ENCODE results near the gene HAUS8. TPM values are rescaled to one million over a fixed set of nuclear protein-coding genes. Genes with fewer than 3 reads are reported as not detected.

HAUS8 gene
- total and polyA plus RNA-seq, 12 donors, result 2.0 to 10.2 (median 4.9) TPM

GRCh38 chr19:17002455-17002854 is 72.8 kb downstream of the HAUS8 start:
- Histone ChIP-seq H3K4me1 (no peaks in the 10 kb centered on the region), H3K4me3 (no peak overlapping the region), H3K36me3 (peaks cover 0 to 6% (median 0%) of the 10 kb centered on the region in 9 donors), H3K27me3 (no peaks in the 10 kb centered on the region), H3K9me3 (peaks cover 0 to 16% (median 4%) of the 10 kb centered on the region in 11 donors), H3K27ac (peak overlapping the region in 1 of 10 donors; percentile 33)
- 69 to 75% methylated on average over 7 of the region's 7 CpGs for WGBS, 2 donors
- peak in 1 of 8 donors; percentile 8 for ATAC-seq
- TF ChIP-seq CTCF (IDR thresholded peaks at IDR 0.05), result no peak
- no peak for DNase-seq
- intact Hi-C loops (cut with DNase I), result no loop called here

- Histone ChIP-seq H3K4me3 (no peak overlapping the region), H3K27ac (no peak overlapping the region), H3K36me3 (peaks cover 0 to 6% (median 0%) of the 10 kb centered on the region in 9 donors), H3K9me3 (peaks cover 0 to 16% (median 4%) of the 10 kb centered on the region in 11 donors), H3K4me1 (no peaks in the 10 kb centered on the region), H3K27me3 (no peaks in the 10 kb centered on the region)
- 53 to 58% methylated on average over 7 of the region's 7 CpGs for WGBS, 2 donors
- intact Hi-C loops (cut with DNase I), result no loop called here
- no peak for TF ChIP-seq CTCF (IDR thresholded peaks at IDR 0.05)
- peak in 6 of 8 donors; percentile 25 to 71 (median 44) for ATAC-seq
- peak in 1 of 2 donors; percentile 20 for DNase-seq
Measured at GRCh38 chr19:17001603-17002183, 73.6 kb downstream of the HAUS8 start.

Other genes starting within 250 kb of the HAUS8 start
- 10 to 100 TPM; 22.9 to 30.6 (median 24.8) TPM for gene SIN3B, start 246.1 kb downstream of the HAUS8 start, total RNA-seq
- gene SIN3B, start 246.1 kb downstream of the HAUS8 start, polyA plus RNA-seq, result 10 to 100 TPM; 13.9 to 37.7 TPM
- gene F2RL3, start 186.5 kb downstream of the HAUS8 start, total RNA-seq, result 1 to 10 TPM in 5 of 10 donors, under 1 TPM in 5; 0.13 to 8.3 (median 1.1) TPM
- gene F2RL3, start 186.5 kb downstream of the HAUS8 start, polyA plus RNA-seq, result 1 to 10 TPM; 2.5 to 3.4 TPM
- 10 to 100 TPM in 6 of 10 donors, 1 to 10 TPM in 4; 4.8 to 30.4 (median 10.5) TPM for gene CPAMD8, start 48.6 kb downstream of the HAUS8 start, total RNA-seq
- 10 to 100 TPM; 11.0 to 77.9 TPM for gene CPAMD8, start 48.6 kb downstream of the HAUS8 start, polyA plus RNA-seq
- 10 to 100 TPM; 19.9 to 55.0 (median 27.5) TPM for gene MYO9B, start 325 bp upstream of the HAUS8 start, total RNA-seq
- gene MYO9B, start 325 bp upstream of the HAUS8 start, polyA plus RNA-seq, result 10 to 100 TPM; 27.9 to 55.2 TPM
- gene USE1, start 139.9 kb upstream of the HAUS8 start, total RNA-seq, result 10 to 100 TPM; 25.1 to 36.6 (median 28.3) TPM
- 10 to 100 TPM; 48.6 to 67.6 TPM for gene USE1, start 139.9 kb upstream of the HAUS8 start, polyA plus RNA-seq
- gene OCEL1, start 150.8 kb upstream of the HAUS8 start, total RNA-seq, result 10 to 100 TPM in 9 of 10 donors, 1 to 10 TPM in 1; 7.2 to 38.6 (median 15.0) TPM
- 10 to 100 TPM; 14.3 to 47.4 TPM for gene OCEL1, start 150.8 kb upstream of the HAUS8 start, polyA plus RNA-seq
- gene NR2F6, start 170.5 kb upstream of the HAUS8 start, total RNA-seq, result 10 to 100 TPM; 34.5 to 79.7 (median 42.2) TPM
- 10 to 100 TPM; 32.0 to 46.1 TPM for gene NR2F6, start 170.5 kb upstream of the HAUS8 start, polyA plus RNA-seq
- gene USHBP1, start 189.3 kb upstream of the HAUS8 start, total RNA-seq, result 10 to 100 TPM in 1 of 10 donors, 1 to 10 TPM in 9; 3.4 to 10.7 (median 6.6) TPM
- gene USHBP1, start 189.3 kb upstream of the HAUS8 start, polyA plus RNA-seq, result 10 to 100 TPM; 11.5 to 30.9 TPM
- 10 to 100 TPM; 64.5 to 83.4 (median 74.4) TPM for gene BABAM1, start 192.0 kb upstream of the HAUS8 start, total RNA-seq
- gene BABAM1, start 192.0 kb upstream of the HAUS8 start, polyA plus RNA-seq, result 10 to 100 TPM; 68.9 to 88.2 TPM
- gene ANKLE1, start 206.4 kb upstream of the HAUS8 start, total RNA-seq, result under 1 TPM in 8 of 10 donors, not detected in 2; 0.09 to 0.85 (median 0.22) TPM
- gene ANKLE1, start 206.4 kb upstream of the HAUS8 start, polyA plus RNA-seq, result under 1 TPM; 0.15 to 0.20 TPM
- gene ABHD8, start 228.0 kb upstream of the HAUS8 start, total RNA-seq, result 10 to 100 TPM in 2 of 10 donors, 1 to 10 TPM in 8; 6.0 to 16.9 (median 7.9) TPM
- gene ABHD8, start 228.0 kb upstream of the HAUS8 start, polyA plus RNA-seq, result 10 to 100 TPM in 1 of 2 donors, 1 to 10 TPM in 1; 8.7 to 16.6 TPM
- 100 to 1,000 TPM; 122 to 259 (median 151) TPM for gene MRPL34, start 230.4 kb upstream of the HAUS8 start, total RNA-seq
- 100 to 1,000 TPM; 157 to 301 TPM for gene MRPL34, start 230.4 kb upstream of the HAUS8 start, polyA plus RNA-seq
- 10 to 100 TPM; 24.0 to 39.7 (median 34.7) TPM for gene DDA1, start 234.1 kb upstream of the HAUS8 start, total RNA-seq
- 10 to 100 TPM; 20.4 to 85.7 TPM for gene DDA1, start 234.1 kb upstream of the HAUS8 start, polyA plus RNA-seq